Cardiac fibroblast (primary cell): ENCODE measurements around the gene UMAD1.

Experiments
- DNase-seq, 2 donors: peaks; one replicate each; pipeline versions ENCODE4 v3.0.0 to v3.0.0-alpha.2; 2010; ENCODE audit warnings: low read depth in 2 of 2
- H3K4me3 ChIP-seq, 2 donors: replicated peaks in 1 of 2; 1 replicate in 1 of 2; 2 replicates in 1 of 2; pipeline ENCODE4 v1.5.1; 2011; ENCODE audit warnings: low read depth in 2 of 2, low read length in 2 of 2, mild to moderate bottlenecking in 2 of 2, moderate library complexity in 1 of 2
- TF ChIP-seq, protein P1 (sequence below): IDR thresholded peaks from one replicate; pipeline ENCODE4 v1.5.1; 2011; ENCODE audit warnings: low read depth, mild to moderate bottlenecking, low read length, inconsistent platforms

The UMAD1 gene

GRCh38 chr7:7751243-7752092 is 110.9 kb downstream of the UMAD1 start:
- TF ChIP-seq, protein P1, sequence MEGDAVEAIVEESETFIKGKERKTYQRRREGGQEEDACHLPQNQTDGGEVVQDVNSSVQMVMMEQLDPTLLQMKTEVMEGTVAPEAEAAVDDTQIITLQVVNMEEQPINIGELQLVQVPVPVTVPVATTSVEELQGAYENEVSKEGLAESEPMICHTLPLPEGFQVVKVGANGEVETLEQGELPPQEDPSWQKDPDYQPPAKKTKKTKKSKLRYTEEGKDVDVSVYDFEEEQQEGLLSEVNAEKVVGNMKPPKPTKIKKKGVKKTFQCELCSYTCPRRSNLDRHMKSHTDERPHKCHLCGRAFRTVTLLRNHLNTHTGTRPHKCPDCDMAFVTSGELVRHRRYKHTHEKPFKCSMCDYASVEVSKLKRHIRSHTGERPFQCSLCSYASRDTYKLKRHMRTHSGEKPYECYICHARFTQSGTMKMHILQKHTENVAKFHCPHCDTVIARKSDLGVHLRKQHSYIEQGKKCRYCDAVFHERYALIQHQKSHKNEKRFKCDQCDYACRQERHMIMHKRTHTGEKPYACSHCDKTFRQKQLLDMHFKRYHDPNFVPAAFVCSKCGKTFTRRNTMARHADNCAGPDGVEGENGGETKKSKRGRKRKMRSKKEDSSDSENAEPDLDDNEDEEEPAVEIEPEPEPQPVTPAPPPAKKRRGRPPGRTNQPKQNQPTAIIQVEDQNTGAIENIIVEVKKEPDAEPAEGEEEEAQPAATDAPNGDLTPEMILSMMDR, result no peak
- H3K4me3 ChIP-seq, result no peak overlapping the region
- no peak for DNase-seq

GRCh38 chr7:7756577-7756976 is 116.0 kb downstream of the UMAD1 start:
- no peak for DNase-seq
- TF ChIP-seq, protein P1, result no peak
- H3K4me3 ChIP-seq, result no peak overlapping the region

GRCh38 chr7:7757576-7757975 is 117.0 kb downstream of the UMAD1 start:
- TF ChIP-seq, protein P1, result no peak
- H3K4me3 ChIP-seq, result no peak overlapping the region
- no peak for DNase-seq

- DNase-seq, result peak; percentile 74 to 86
- H3K4me3 ChIP-seq, result peak overlapping the region; percentile 47 to 58
- TF ChIP-seq, protein P1, result peak; percentile 37
Measured at GRCh38 chr7:7761340-7761973, 120.9 kb downstream of the UMAD1 start.

- TF ChIP-seq, protein P1, result no peak
- peak; percentile 58 to 74 for DNase-seq
- peak overlapping the region; percentile 47 to 58 for H3K4me3 ChIP-seq
Measured at GRCh38 chr7:7761974-7762779, 121.6 kb downstream of the UMAD1 start.

DNA sequence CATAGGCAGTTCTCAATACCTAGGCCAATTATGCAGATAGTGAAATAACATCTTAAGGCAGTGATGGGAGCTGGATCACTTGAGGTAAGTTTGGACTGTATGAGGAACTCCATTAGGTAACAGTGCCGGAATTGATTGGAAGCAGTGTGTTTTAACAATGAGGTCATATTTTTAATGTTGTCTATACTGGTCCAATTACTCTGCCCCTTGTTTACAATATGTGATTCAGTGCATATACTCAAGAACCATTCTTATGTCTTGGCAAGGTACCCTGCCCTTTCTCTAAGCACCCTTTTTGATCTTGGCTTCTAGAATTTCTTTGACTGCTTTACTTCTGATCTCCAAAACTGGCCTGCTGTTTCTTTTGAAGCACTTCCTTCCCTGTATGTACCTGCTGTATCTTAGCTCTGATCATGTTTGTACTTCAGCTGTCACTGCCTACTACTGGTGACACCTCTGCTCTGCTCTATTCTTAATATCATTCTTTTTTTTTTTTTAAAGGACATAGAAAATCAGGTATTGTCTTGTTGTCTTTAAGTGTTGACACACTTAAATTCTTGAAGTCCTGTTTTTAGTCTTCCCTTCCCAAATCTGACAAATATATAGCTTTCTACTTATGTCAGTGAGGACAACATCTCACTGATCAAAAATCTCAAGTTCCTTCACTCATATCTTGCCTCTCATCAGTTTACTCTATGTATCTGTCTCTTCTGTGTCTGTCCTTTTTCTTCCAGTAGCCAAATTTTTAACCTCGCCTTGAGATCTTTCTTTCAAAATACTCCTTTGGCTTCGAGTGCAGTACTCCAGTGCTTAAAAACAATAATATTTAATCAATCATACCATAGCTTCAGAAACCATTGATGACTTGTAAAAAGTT is 124.2 kb downstream of the UMAD1 start:
- TF ChIP-seq, protein P1, result no peak
- no peak for DNase-seq
- no peak overlapping the region for H3K4me3 ChIP-seq
